GM12891 (cell line): ENCODE measurements around the gene MTCL3.

Experiments used
- PAX5 ChIP-seq: IDR thresholded peaks from 2 replicates; pipeline ENCODE4 v1.6.1; 2011; ENCODE audit warnings: low read length, moderate library complexity, mild to moderate bottlenecking; ENCODE audit not compliant: insufficient read depth, severe bottlenecking
- POLR2A ChIP-seq: IDR thresholded peaks from 2 replicates; pipeline ENCODE4 v1.6.1; 2011; ENCODE audit warnings: low read depth, low read length, control low read depth
- POLR2AphosphoS5 ChIP-seq: IDR thresholded peaks from 2 replicates; pipeline ENCODE4 v1.6.1; 2011; ENCODE audit warnings: low read depth, low read length, control low read depth
- POU2F2 ChIP-seq: IDR thresholded peaks from 2 replicates; pipeline ENCODE4 v1.6.1; 2011; ENCODE audit warnings: low read depth, mild to moderate bottlenecking, control low read depth, low read length, moderate library complexity
- SPI1 ChIP-seq: IDR thresholded peaks from 2 replicates; pipeline ENCODE4 v1.6.1; 2011; ENCODE audit warnings: low read depth, low read length, control low read depth
- TAF1 ChIP-seq: IDR thresholded peaks from 2 replicates; pipeline ENCODE4 v1.6.1; 2011; ENCODE audit warnings: low read depth, low read length, control low read depth

GRCh38 chr6:127486934-127487333 lies 32.2 kb downstream of the MTCL3 start:
- TF ChIP-seq POLR2A: no peak
- TF ChIP-seq POLR2AphosphoS5: no peak
- TF ChIP-seq TAF1: no peak
- no peak for TF ChIP-seq SPI1
- no peak for TF ChIP-seq POU2F2
- no peak for TF ChIP-seq PAX5
